Trophoblast cell (in vitro differentiated cells and primary cell): Measurements from ENCODE around the gene ELN.
"Not testable (repeated sequence)": the region's sequence is repeated elsewhere in the genome, so short reads cannot be mapped to it uniquely, and the experiment has no call there.

Source experiments
- DNase-seq, 2 donors: peaks; one replicate each; pipeline ENCODE4 v3.0.0-alpha.2; 2016
- H2AFZ ChIP-seq: 2 replicates; pipeline ENCODE4 v1.6.1; 2013; ENCODE audit warnings: low read length, moderate library complexity, mild to moderate bottlenecking; ENCODE audit not compliant: insufficient read depth, poor library complexity
- H2AK5ac ChIP-seq: 2 replicates; pipeline ENCODE4 v1.6.1; 2013; ENCODE audit warnings: mild to moderate bottlenecking, low read length
- H2BK120ac ChIP-seq: 2 replicates; pipeline ENCODE4 v1.6.1; 2013; ENCODE audit warnings: low read length, mild to moderate bottlenecking, moderate library complexity; ENCODE audit not compliant: insufficient read depth, poor library complexity
- H2BK12ac ChIP-seq: 2 replicates; pipeline ENCODE4 v1.6.1; 2013; ENCODE audit warnings: mild to moderate bottlenecking, low read length, moderate library complexity
- H2BK5ac ChIP-seq: 2 replicates; pipeline ENCODE4 v1.6.1; 2013; ENCODE audit warnings: low read length, low read depth, moderate library complexity, mild to moderate bottlenecking; ENCODE audit not compliant: poor library complexity
- H3K14ac ChIP-seq: 2 replicates; pipeline ENCODE4 v1.6.1; 2013; ENCODE audit warnings: mild to moderate bottlenecking, low read length
- H3K18ac ChIP-seq: 2 replicates; pipeline ENCODE4 v1.6.1; 2013; ENCODE audit warnings: mild to moderate bottlenecking, low read length
- H3K23ac ChIP-seq: 2 replicates; pipeline ENCODE4 v1.6.1; 2013; ENCODE audit warnings: low read length
- H3K27ac ChIP-seq: 2 replicates; pipeline ENCODE4 v1.5.1; 2013; ENCODE audit warnings: low read depth, mild to moderate bottlenecking, inconsistent platforms, low read length, moderate library complexity
- H3K27me3 ChIP-seq: 2 replicates; pipeline ENCODE4 v1.6.1; 2013; ENCODE audit warnings: inconsistent platforms, mild to moderate bottlenecking, low read length, moderate library complexity; ENCODE audit not compliant: insufficient read depth
- H3K36me3 ChIP-seq, 2 experiments: 1 replicate in 1 of 2; 2 replicates in 1 of 2; pipeline ENCODE4 v1.6.1; 2013; ENCODE audit warnings: low read length in 2 of 2, mild to moderate bottlenecking in 2 of 2, moderate library complexity in 1 of 2; ENCODE audit not compliant: insufficient read depth in 2 of 2, control insufficient read depth in 1 of 2
- H3K4ac ChIP-seq: 2 replicates; pipeline ENCODE4 v1.6.1; 2013; ENCODE audit warnings: low read depth, mild to moderate bottlenecking, low read length, moderate library complexity
- H3K4me1 ChIP-seq, 2 experiments: 1 replicate in 1 of 2; 2 replicates in 1 of 2; pipeline ENCODE4 v1.6.1; 2013; ENCODE audit warnings: low read length in 2 of 2, mild to moderate bottlenecking in 2 of 2, moderate library complexity in 1 of 2; ENCODE audit not compliant: insufficient read depth in 2 of 2, control insufficient read depth in 1 of 2
- H3K4me2 ChIP-seq: 2 replicates; pipeline ENCODE4 v1.6.1; 2013; ENCODE audit warnings: inconsistent platforms, mild to moderate bottlenecking, low read length, moderate library complexity
- H3K4me3 ChIP-seq: 2 replicates; pipeline ENCODE4 v1.5.1; 2013; ENCODE audit warnings: mild to moderate bottlenecking, low read depth, low read length, inconsistent platforms
- H3K79me1 ChIP-seq: one replicate; pipeline ENCODE4 v1.6.1; 2013; ENCODE audit warnings: low read length
- H3K79me2 ChIP-seq: 2 replicates; pipeline ENCODE4 v1.6.1; 2013; ENCODE audit warnings: low read length, mild to moderate bottlenecking; ENCODE audit not compliant: control insufficient read depth, insufficient read depth, poor library complexity
- H3K9ac ChIP-seq: 2 replicates; pipeline ENCODE4 v1.6.1; 2013; ENCODE audit warnings: mild to moderate bottlenecking, low read length
- H3K9me3 ChIP-seq: 2 replicates; pipeline ENCODE4 v1.6.1; 2013; ENCODE audit warnings: low read depth, mild to moderate bottlenecking, control low read depth, inconsistent platforms, low read length; ENCODE audit not compliant: insufficient read depth
- H4K12ac ChIP-seq: 2 replicates; pipeline ENCODE4 v1.6.1; 2013; ENCODE audit warnings: low read depth, mild to moderate bottlenecking, low read length, moderate library complexity
- H4K8ac ChIP-seq: 2 replicates; pipeline ENCODE4 v1.6.1; 2013; ENCODE audit warnings: low read depth, mild to moderate bottlenecking, low read length, moderate library complexity
- H4K91ac ChIP-seq: one replicate; pipeline ENCODE4 v1.6.1; 2013; ENCODE audit warnings: low read depth, mild to moderate bottlenecking, low read length, moderate library complexity
- WGBS: extraction: QIAGEN DNeasy Blood & Tissue Kit; methylation state at CpG from one replicate; pipeline ENCODE4 v1.1.7; 2013; ENCODE audit warnings: missing lambda C conversion rate; ENCODE audit not compliant: insufficient read length, insufficient coverage; ENCODE audit errors: extremely low coverage; 5-methylcytosine and 5-hydroxymethylcytosine counted together

ELN gene

GRCh38 chr7:74010407-74010806, 17.6 kb upstream of the ELN start:
- Histone ChIP-seq H3K79me1 (no peaks in the 10 kb centered on the region), H2BK12ac (no peak overlapping the region), H3K27ac (no peak overlapping the region), H3K4me2 (no peak overlapping the region), H3K4me1 (peaks cover 10 to 18% of the 10 kb centered on the region in 2 experiments), H4K91ac (no peak overlapping the region), H3K36me3 (no peaks in the 10 kb centered on the region), H3K27me3 (no peaks in the 10 kb centered on the region), H3K4me3 (no peak overlapping the region), H2BK120ac (no peak overlapping the region), H3K4ac (no peak overlapping the region), H3K18ac (no peak overlapping the region), H2AFZ (no peak overlapping the region), H3K14ac (no peak overlapping the region), H3K9me3 (no peaks in the 10 kb centered on the region), H2AK5ac (no peak overlapping the region), H3K79me2 (no peaks in the 10 kb centered on the region), H3K9ac (no peak overlapping the region), H2BK5ac (no peak overlapping the region), H4K8ac (no peak overlapping the region), H4K12ac (no peak overlapping the region), H3K23ac (no peak overlapping the region)
- no CpG with 5 or more reads among the region's 16 CpGs for WGBS
- no peak for DNase-seq

GRCh38 chr7:74011421-74011820, 16.6 kb upstream of the ELN start:
- not testable (repeated sequence) for H4K12ac ChIP-seq, H3K79me2 ChIP-seq, H3K27me3 ChIP-seq, H4K8ac ChIP-seq, H3K79me1 ChIP-seq, H3K14ac ChIP-seq, H4K91ac ChIP-seq, H3K9ac ChIP-seq, H3K23ac ChIP-seq, H3K9me3 ChIP-seq, H2BK5ac ChIP-seq, H3K4ac ChIP-seq, H3K4me3 ChIP-seq, H2AK5ac ChIP-seq, H3K4me2 ChIP-seq, H3K18ac ChIP-seq, H3K27ac ChIP-seq, H3K36me3 ChIP-seq, H2BK120ac ChIP-seq, H2AFZ ChIP-seq, DNase-seq, H2BK12ac ChIP-seq
- no CpG with 5 or more reads among the region's 4 CpGs for WGBS
- H3K4me1 ChIP-seq, result peaks cover 10 to 14% of the 10 kb centered on the region in 2 experiments

- H3K4ac ChIP-seq, result no peak overlapping the region
- H2AFZ ChIP-seq, result no peak overlapping the region
- H3K79me1 ChIP-seq, result no peaks in the 10 kb centered on the region
- no peaks in the 10 kb centered on the region for H3K36me3 ChIP-seq
- peaks cover 10 to 14% of the 10 kb centered on the region in 2 experiments for H3K4me1 ChIP-seq
- H3K18ac ChIP-seq, result no peak overlapping the region
- no peak overlapping the region for H4K12ac ChIP-seq
- no peaks in the 10 kb centered on the region for H3K27me3 ChIP-seq
- H3K9me3 ChIP-seq, result no peaks in the 10 kb centered on the region
- no peak overlapping the region for H3K23ac ChIP-seq
- no peak overlapping the region for H3K9ac ChIP-seq
- no peak overlapping the region for H2BK5ac ChIP-seq
- WGBS, result no CpG with 5 or more reads among the region's 13 CpGs
- no peak overlapping the region for H2BK12ac ChIP-seq
- H4K91ac ChIP-seq, result no peak overlapping the region
- no peak overlapping the region for H3K14ac ChIP-seq
- H3K4me3 ChIP-seq, result no peak overlapping the region
- DNase-seq, result no peak
- no peak overlapping the region for H3K4me2 ChIP-seq
- no peaks in the 10 kb centered on the region for H3K79me2 ChIP-seq
- H2BK120ac ChIP-seq, result no peak overlapping the region
- no peak overlapping the region for H3K27ac ChIP-seq
- no peak overlapping the region for H4K8ac ChIP-seq
- H2AK5ac ChIP-seq, result no peak overlapping the region
These were observed 15.1 kb upstream of the ELN start for GRCh38 chr7:74012842-74013249.

GRCh38 chr7:74013539-74014272, 14.3 kb upstream of the ELN start:
- Histone ChIP-seq H3K27ac (no peak overlapping the region), H4K8ac (no peak overlapping the region), H3K79me1 (no peaks in the 10 kb centered on the region), H3K4me3 (no peak overlapping the region), H3K4me1 (peaks cover 10 to 14% of the 10 kb centered on the region in 2 experiments), H3K23ac (no peak overlapping the region), H3K14ac (peak overlapping the region; percentile 51), H2BK5ac (peak overlapping the region; percentile 8), H3K4me2 (no peak overlapping the region), H3K18ac (no peak overlapping the region), H2AK5ac (peak overlapping the region; percentile 73), H3K36me3 (no peaks in the 10 kb centered on the region), H4K12ac (no peak overlapping the region), H4K91ac (peak overlapping the region; percentile 21), H3K9me3 (no peaks in the 10 kb centered on the region), H3K4ac (no peak overlapping the region), H3K9ac (no peak overlapping the region), H2BK120ac (peak overlapping the region; percentile 0), H2AFZ (no peak overlapping the region), H2BK12ac (peak overlapping the region; percentile 42), H3K79me2 (no peaks in the 10 kb centered on the region), H3K27me3 (no peaks in the 10 kb centered on the region)
- DNase-seq, result no peak
- no CpG with 5 or more reads among the region's 16 CpGs for WGBS
